A673 (cell line): ENCODE measurements around the gene CLIC4. TPM values are rescaled to one million over a fixed set of nuclear protein-coding genes. Genes with fewer than 3 reads are reported as not detected.
A peak's percentile ranks its signal among the peaks of the same experiment; 100 is the strongest.

Experiments used
- BruUV-seq: library from RNA; stranded (reverse); fragments of 400-500 nt; replicated peaks from 2 replicates; lab custom pipeline; 2021; lab: Mats Ljungman, UMichigan
- CTCF ChIA-PET: fragments of 300-600 bp; sonication (Branson Sonifier 250); formaldehyde crosslinking; loops from one replicate; lab custom pipeline; 2022; ENCODE audit warnings: antibody characterized with exemption; lab: Charles Lee
- POLR2A ChIA-PET: fragments of 300-600 bp; sonication (Branson Sonifier 250); formaldehyde crosslinking; loops from one replicate; lab custom pipeline; 2022; ENCODE audit warnings: antibody characterized with exemption; ENCODE audit not compliant: low non-redundant PET; lab: Charles Lee
- DNase-seq: peaks from one replicate; pipeline ENCODE4 v3.0.0-alpha.2; 2015; ENCODE audit warnings: low spot score
- H3K27ac ChIP-seq: fragments of 200-600 bp; sonication (generic); 2 replicates; pipeline ENCODE4 v1.5.1; 2016; ENCODE audit warnings: mixed run types, low read depth, mild to moderate bottlenecking, mixed read lengths, antibody characterized with exemption, low read length; ENCODE audit not compliant: poor library complexity, severe bottlenecking
- H3K27me3 ChIP-seq: fragments of 200-600 bp; sonication (generic); replicated peaks from 2 replicates; pipeline ENCODE4 v1.6.1; 2017; ENCODE audit warnings: mixed run types, low read depth, mild to moderate bottlenecking, mixed read lengths, antibody characterized with exemption, low read length; ENCODE audit not compliant: insufficient read depth, poor library complexity
- H3K36me3 ChIP-seq: fragments of 200-600 bp; sonication (generic); 2 replicates; pipeline ENCODE4 v1.6.1; 2016; ENCODE audit warnings: mixed run types, mild to moderate bottlenecking, mixed read lengths, antibody characterized with exemption, low read length; ENCODE audit not compliant: insufficient read depth, poor library complexity, severe bottlenecking
- H3K4me1 ChIP-seq: fragments of 200-600 bp; sonication (generic); 2 replicates; pipeline ENCODE4 v1.6.1; 2017; ENCODE audit warnings: mixed run types, mild to moderate bottlenecking, mixed read lengths, antibody characterized with exemption, low read length; ENCODE audit not compliant: insufficient read depth, poor library complexity, severe bottlenecking
- H3K4me3 ChIP-seq: fragments of 200-600 bp; sonication (generic); 2 replicates; pipeline ENCODE4 v1.5.1; 2016; ENCODE audit warnings: low read depth, mixed run types, mild to moderate bottlenecking, mixed read lengths, low read length; ENCODE audit not compliant: poor library complexity, severe bottlenecking
- H3K9me3 ChIP-seq: fragments of 200-600 bp; sonication (generic); 2 replicates; pipeline ENCODE4 v1.6.1; 2016; ENCODE audit warnings: mixed run types, low read depth, mild to moderate bottlenecking, mixed read lengths, antibody characterized with exemption, low read length; ENCODE audit not compliant: poor library complexity, severe bottlenecking
- EZH2 ChIP-seq: fragments of 200-600 bp; sonication (generic); IDR thresholded peaks from 2 replicates; pipeline ENCODE4 v1.6.1; 2017; ENCODE audit warnings: borderline replicate concordance, low read depth, mild to moderate bottlenecking, mixed read lengths, antibody characterized with exemption, low read length; ENCODE audit not compliant: poor library complexity, severe bottlenecking
- intact Hi-C: fragments of 100-400 bp; cut with micrococcal nuclease; formaldehyde crosslinking; loops from one replicate; pipeline ENCODE4 v1.10.0; 2022; ENCODE audit not compliant: unreplicated experiment
- total RNA-seq: library from RNA; stranded (reverse); gene quantifications from 2 replicates; pipeline ENCODE4 v1.2.3, GENCODE V29; 2021
- TF ChIP-seq, protein P1 (sequence below): fragments of 300-800, 200-600 bp; sonication (generic); conservative IDR thresholded peaks from 2 replicates; pipeline ENCODE4 v1.5.1; 2017; ENCODE audit warnings: low read depth, mild to moderate bottlenecking, antibody characterized with exemption, low read length, moderate library complexity, mixed read lengths

The CLIC4 gene
- total RNA-seq, 1 experiment from 2014 or later = 207 TPM

DNA sequence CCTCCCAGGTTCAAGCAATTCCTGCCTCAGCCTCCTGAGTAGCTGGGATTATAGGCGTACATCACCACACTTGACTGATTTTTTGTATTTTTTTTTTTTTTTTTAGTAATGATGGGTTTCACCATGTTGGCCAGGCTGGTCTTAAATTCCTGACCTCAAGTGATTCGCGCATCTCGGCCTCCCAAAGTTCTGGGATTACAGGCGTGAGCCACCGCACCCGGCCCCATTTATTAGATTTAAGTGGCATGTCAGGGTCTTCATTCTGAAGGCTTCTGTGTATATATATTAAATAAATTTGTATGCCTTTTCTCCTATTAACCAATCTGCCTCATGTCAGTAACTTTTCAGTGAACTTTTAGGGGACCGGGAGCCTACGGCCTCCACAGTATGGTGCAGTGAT, 6.0 kb upstream of the CLIC4 start:
- DNase-seq = no peak
- BruUV-seq = no TSS peak
- intact Hi-C loops = no loop called here
- POLR2A ChIA-PET = no interaction called here
- H3K36me3 ChIP-seq = no peaks in the 10 kb centered on the region
- TF ChIP-seq, protein P1, sequence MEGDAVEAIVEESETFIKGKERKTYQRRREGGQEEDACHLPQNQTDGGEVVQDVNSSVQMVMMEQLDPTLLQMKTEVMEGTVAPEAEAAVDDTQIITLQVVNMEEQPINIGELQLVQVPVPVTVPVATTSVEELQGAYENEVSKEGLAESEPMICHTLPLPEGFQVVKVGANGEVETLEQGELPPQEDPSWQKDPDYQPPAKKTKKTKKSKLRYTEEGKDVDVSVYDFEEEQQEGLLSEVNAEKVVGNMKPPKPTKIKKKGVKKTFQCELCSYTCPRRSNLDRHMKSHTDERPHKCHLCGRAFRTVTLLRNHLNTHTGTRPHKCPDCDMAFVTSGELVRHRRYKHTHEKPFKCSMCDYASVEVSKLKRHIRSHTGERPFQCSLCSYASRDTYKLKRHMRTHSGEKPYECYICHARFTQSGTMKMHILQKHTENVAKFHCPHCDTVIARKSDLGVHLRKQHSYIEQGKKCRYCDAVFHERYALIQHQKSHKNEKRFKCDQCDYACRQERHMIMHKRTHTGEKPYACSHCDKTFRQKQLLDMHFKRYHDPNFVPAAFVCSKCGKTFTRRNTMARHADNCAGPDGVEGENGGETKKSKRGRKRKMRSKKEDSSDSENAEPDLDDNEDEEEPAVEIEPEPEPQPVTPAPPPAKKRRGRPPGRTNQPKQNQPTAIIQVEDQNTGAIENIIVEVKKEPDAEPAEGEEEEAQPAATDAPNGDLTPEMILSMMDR = no peak
- TF ChIP-seq EZH2 = no peak
- H3K4me3 ChIP-seq = no peak overlapping the region
- H3K27ac ChIP-seq = no peak overlapping the region
- CTCF ChIA-PET = no interaction called here
- H3K27me3 ChIP-seq = no peaks in the 10 kb centered on the region
- H3K4me1 ChIP-seq = peaks cover 47% of the 10 kb centered on the region
- H3K9me3 ChIP-seq = no peaks in the 10 kb centered on the region

DNA sequence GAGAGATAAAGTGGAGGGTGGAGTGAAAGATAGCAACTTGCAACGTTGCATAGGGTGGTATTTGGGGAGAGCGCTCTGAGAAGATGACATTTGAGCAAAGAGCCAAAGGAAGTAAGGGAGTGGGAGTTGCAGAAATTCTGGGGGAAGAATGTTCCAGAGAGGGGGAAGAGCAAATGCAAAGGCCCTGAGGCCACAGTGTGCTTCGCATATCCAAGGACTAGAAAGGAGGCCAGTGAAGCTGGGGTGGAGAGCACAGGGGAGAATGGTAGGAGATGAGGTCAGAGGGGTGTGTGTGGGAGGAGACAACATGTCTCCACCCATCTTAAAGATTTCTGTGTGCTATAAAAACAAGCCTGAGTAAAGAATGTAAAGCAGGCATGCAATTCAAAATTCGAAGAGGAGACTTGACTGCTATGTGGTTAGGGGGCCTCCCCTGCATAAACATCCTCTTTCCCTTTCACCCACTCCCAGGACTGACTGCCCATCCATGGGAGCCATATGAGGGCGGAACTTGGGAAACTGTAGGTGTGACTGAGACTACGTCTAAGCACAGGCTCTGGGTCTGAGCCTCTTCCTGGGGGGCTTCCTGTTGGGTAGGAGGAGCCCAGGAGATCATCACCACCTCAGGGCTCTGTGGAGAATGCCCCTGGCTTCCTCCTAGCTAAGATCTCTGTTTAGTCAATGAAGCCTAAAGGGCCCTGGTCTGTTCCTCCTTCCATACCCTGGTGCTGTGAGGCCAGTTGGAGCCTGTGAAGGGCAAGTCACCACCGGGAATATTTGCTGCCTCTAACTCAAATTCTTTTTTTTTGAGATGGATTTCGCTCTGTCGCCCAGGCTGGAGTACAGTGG, 2.9 kb upstream of the CLIC4 start:
- DNase-seq = no peak
- H3K9me3 ChIP-seq = no peaks in the 10 kb centered on the region
- no peaks in the 10 kb centered on the region for H3K27me3 ChIP-seq
- CTCF ChIA-PET = interaction anchor here (0.6 to 0.7 kb wide), 2 partner anchors 88 to 160 kb away, joined by 3 to 7 read pairs; no protein-coding TSS in a partner anchor
- H3K4me3 ChIP-seq = no peak overlapping the region
- TF ChIP-seq, protein P1 = no peak
- TF ChIP-seq EZH2 = no peak
- intact Hi-C loops = no loop called here
- H3K27ac ChIP-seq = peak overlapping the region; percentile 43
- peaks cover 26% of the 10 kb centered on the region for H3K4me1 ChIP-seq
- no TSS peak for BruUV-seq
- no peaks in the 10 kb centered on the region for H3K36me3 ChIP-seq
- POLR2A ChIA-PET = no interaction called here

DNA sequence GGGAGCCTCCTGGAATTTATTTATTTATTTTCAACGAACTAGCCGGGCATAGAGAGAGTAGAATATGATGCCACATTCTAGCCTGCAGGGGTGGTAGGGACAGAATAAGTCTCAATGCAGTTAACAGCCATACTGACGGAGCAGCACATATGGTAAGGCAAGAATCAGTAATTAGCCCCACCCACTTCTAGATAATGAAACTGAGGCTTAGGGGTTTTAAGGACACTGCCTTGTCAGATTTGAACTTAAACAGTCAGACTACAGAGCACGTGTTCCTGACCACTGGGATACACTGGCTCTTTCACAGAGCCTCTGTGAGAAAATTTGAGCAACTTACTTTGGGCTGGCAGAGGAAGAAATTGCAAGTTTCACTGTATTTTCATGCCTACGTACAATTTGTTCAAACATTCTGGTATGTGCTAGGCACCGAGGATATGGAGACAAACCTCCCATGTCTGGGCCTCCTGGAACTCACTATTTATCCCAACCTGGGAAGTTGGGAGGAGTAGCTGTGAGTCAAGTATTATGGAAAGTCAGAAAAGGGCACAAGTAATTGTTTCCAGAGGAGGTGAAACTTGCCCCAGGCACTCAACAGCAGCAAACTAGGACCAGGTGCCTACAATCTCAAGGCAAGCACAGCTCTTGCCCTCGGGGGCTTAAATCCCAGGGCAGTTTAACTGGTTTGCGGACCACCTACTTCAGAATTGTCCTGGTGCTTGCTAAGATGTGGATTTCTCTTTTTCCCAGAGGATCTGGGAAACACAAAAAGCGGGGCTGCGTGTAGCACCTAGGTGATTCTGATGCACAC, 1.6 kb upstream of the CLIC4 start:
- POLR2A ChIA-PET = no interaction called here
- TF ChIP-seq EZH2 = no peak
- TF ChIP-seq, protein P1 = no peak
- no peak overlapping the region for H3K4me3 ChIP-seq
- CTCF ChIA-PET = interaction anchor here (0.6 to 0.7 kb wide), 2 partner anchors 24 to 87 kb away, joined by 3 to 4 read pairs; no protein-coding TSS in a partner anchor
- peak; percentile 54 for DNase-seq
- intact Hi-C loops = no loop called here
- peaks cover 38% of the 10 kb centered on the region for H3K4me1 ChIP-seq
- no TSS peak for BruUV-seq
- no peaks in the 10 kb centered on the region for H3K27me3 ChIP-seq
- H3K36me3 ChIP-seq = no peaks in the 10 kb centered on the region
- H3K27ac ChIP-seq = peak overlapping the region; percentile 45
- no peaks in the 10 kb centered on the region for H3K9me3 ChIP-seq
